ENCODE measurements around the gene GRIK4.

Gene GRIK4

DNA sequence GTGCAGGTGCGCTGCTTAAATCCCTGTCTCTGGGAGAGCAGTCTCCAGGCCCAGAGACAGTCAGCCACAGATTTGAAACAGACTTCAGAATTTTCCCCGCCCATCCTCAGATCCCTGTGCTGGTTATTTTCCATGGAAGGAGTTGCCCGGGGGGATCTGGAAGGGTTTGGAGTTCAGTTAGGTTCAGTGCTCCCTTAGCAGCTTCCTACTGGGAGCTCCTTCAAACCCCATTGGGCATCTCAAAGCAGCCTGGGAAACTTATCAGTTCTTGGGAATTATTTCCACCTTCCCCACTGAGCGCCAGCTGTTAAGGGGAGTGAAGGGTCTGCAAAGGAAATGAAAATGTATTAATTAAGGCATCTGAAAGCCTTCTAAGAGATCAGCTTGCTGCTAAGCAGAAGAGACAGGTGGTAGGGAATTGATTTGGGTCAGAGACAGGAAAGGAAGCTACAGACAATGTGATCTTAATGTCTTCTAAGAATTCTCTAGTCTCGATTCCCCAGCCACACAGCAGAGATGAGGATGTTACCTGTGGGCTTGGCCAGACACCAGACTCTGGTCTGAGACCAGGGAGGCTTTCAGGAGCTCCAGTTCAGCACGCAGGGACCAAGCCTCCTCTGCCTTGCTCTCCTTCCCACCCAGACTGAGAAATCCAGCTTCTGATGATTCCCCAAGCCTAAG lies 406.2 kb downstream of the GRIK4 start:
- DNase-seq (ENCODE audit: low spot score) = no peak

- DNase-seq (ENCODE audit: low spot score) = no peak
These were observed 406.7 kb downstream of the GRIK4 start for GRCh38 chr11:120918257-120918656.

DNA sequence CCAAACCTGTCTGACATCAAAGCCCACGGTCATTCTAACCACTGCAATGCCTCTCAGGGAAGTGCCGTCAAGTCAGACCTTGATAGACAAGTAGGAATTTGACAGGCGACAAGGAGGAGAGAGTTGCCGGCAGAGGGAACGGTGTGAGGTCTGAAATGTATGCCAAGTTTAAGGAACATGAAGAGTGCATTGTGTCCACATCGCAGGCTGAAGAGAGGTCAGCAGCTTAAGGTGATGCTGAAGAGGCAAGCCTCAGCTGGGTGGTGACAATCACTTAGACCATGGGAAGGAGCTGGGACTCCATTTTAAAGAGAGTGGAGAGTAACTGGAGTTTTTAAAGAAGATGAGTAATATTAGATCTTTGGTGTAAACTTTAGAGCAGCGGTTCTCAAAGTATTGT lies 407.5 kb downstream of the GRIK4 start:
- no peak for DNase-seq (ENCODE audit: low spot score)

GRCh38 chr11:120919566-120919965 lies 408.0 kb downstream of the GRIK4 start:
- no peak for DNase-seq (ENCODE audit: low spot score)

DNA sequence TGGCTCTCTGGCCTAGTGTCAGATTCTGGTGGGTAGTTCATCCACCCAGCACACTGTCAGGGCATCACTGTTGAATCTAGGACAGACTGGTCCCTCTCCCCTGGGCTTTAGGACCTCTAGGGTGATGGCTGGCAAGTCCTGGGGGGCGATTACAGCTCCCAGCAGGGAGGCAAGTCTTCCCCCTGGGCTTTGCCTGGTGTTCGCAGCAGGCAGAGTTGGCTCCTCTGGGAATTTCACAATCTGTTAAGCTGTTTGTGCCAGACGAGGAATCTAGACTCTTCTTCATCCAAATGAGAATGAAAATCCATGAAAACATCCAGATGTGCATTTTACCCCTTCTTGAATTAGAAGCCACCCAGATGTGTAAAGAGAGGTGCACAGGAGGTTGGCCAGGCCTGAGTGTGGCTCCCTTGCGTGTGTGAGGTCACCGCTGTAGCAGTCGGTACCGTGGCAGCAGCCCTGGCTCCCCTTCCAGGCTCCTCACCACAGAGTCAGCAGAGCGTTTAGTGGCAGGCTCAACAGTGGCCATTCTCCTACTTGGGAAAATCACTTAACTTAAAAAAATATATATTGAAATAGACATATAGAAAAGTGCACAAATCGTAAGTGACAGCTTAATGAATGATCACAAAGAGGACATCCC lies 412.4 kb downstream of the GRIK4 start:
- no peak for DNase-seq (ENCODE audit: low spot score)

- peak; percentile 26 for DNase-seq (ENCODE audit: low spot score)
These were observed 414.4 kb downstream of the GRIK4 start for GRCh38 chr11:120925944-120926343.

DNA sequence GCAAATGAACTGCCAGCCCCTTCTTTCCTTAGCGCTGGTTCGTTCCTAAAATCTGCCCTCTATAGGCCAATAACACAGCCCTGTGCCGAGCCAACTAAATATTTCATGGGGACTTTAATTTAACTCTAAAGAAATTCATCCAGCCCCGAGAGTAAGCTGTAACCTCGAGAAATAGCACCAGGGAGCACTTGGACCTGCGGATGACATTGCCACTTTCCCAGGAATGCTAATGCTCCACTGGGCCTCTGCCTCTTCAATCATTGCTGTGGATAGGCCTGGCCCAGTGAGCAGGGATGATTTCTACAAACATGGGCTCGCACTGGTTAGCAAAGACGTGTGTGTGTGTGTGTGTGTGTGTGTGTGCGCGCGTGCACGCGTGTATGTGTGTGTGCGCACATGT lies 417.1 kb downstream of the GRIK4 start:
- no peak for DNase-seq (ENCODE audit: low spot score)

DNA sequence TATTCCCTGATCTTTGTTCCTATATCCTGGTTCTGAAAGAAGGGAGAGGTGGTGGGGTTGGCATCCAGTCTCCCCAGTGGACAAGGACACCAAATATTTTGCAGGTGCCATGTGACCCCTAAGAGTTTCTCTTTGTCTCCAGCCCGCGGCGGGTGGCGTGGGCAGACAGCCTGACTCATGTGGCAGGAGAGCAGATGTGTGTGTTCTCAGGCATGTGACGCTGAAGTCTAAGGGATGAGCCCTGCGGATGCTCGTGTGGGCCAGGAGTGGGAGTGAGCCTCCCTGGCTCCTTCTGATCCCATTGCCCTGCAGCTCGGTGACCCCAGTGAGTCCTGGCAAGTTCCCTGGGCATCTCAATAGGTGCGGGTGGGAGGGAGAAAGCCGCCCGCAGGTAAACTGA lies 417.5 kb downstream of the GRIK4 start:
- no peak for DNase-seq (ENCODE audit: low spot score)

- DNase-seq (ENCODE audit: low spot score) = peak; percentile 60
These were observed 418.2 kb downstream of the GRIK4 start for GRCh38 chr11:120929664-120930154.

DNA sequence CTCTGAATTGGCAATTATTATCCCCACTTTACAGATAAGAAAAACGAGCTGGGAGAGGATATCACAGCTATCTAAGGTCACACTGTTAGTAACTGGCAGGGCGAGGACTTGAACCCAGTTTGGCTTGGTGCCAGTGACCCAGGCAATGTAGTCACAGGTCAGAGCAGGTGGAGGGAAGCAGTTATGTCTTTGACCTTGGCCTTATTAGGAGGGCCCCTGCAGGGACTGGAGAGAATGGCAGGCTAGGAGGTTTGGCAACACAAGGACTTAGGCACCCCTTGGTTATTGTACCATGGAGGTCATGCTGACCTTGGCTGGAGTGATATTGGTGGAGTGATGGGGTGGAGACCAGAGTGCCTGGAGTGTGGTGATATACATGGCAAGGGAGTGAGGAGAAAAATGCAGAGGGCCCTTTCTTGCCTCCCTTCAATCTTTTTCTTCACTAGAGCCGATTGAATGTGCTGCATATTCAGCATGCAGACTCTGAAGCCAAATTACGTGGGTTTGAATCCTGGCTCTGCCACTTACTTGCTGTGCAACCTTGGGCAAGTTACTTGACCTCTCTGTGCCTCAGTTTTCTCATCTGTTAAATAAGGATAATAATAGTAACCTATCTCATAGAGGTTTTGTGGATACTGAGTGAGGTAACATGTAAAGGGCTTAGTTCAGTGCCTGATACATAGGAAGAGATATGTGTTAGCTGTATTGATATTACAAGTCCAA lies 419.7 kb downstream of the GRIK4 start:
- DNase-seq (ENCODE audit: low spot score) = peak; percentile 37

DNA sequence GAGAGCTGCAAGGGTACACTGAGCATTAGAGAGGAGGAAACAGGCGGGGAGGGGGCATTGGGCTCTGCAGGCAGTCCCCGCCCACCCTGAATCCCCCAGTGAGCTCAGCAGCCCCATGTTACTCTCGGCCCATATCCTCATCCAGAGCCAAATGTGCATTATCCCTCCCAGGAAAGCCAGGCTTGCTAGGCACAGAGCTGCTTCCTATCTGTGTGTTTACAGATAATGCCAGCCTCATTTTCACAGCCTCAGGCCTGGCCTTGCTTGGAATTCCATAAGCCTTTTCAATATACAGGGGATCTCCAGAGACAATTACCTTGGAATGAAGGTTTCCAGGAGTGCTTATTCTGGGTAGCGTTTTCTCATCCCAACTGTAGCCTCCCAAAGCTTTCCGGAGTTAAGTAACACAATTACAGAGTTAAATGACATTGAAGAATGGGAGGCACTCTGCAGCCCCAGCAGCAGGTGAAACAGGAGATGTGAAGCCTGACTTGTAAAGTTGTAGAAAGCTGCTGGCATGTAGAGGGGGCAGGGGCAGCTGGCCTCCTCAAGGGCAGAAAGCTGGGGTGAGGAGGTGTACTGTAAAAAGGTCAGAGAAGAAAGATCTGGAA lies 420.9 kb downstream of the GRIK4 start:
- no peak for DNase-seq (ENCODE audit: low spot score)

DNA sequence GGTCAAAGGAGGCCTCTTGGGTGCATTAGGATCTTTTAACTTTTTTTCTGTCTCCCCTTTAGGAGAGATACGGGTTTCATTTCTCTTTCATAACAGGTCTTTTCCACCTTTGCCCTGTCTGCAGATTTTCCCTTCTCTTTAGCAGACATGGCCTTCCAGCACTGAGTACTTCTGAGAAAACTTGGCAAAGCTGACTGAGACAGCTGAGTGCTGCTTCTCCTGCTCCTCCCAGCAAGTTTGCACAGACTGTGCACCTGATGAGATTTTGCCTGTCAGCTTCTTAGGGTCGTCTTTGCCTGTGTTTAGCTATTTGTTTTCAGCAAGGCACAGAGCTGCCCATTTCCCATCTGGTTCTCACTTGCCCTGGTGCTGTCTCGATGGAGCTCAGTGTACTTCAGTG lies 424.8 kb downstream of the GRIK4 start:
- no peak for DNase-seq (ENCODE audit: low spot score)

GRCh38 chr11:120937501-120937900 lies 426.0 kb downstream of the GRIK4 start:
- no peak for DNase-seq (ENCODE audit: low spot score)

GRCh38 chr11:120938260-120938659 lies 426.7 kb downstream of the GRIK4 start:
- no peak for DNase-seq (ENCODE audit: low spot score)

GRCh38 chr11:120940160-120940848 lies 428.8 kb downstream of the GRIK4 start:
- no peak for DNase-seq (ENCODE audit: low spot score)

DNA sequence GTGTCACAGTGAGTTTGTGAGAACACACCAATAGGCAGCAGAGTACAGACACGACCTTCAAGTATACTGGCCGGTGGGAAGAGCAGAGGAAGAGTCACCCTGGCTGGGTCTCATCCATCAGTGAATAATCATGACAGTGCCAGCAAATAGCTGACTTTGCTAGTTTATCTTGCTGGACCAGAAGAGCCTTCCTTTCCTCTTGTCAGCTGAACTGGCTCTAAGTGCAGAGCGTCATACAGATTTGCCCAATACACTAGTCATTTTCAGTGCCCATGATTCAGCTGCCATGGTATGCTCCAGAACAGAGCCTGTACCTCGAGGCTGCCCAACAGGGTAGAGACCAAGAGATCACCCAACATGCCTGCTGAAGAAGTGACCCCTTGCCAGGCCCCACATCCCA lies 429.5 kb downstream of the GRIK4 start:
- DNase-seq (ENCODE audit: low spot score) = no peak

- no peak for DNase-seq (ENCODE audit: low spot score)
These were observed 431.2 kb downstream of the GRIK4 start for GRCh38 chr11:120942701-120943100.

DNA sequence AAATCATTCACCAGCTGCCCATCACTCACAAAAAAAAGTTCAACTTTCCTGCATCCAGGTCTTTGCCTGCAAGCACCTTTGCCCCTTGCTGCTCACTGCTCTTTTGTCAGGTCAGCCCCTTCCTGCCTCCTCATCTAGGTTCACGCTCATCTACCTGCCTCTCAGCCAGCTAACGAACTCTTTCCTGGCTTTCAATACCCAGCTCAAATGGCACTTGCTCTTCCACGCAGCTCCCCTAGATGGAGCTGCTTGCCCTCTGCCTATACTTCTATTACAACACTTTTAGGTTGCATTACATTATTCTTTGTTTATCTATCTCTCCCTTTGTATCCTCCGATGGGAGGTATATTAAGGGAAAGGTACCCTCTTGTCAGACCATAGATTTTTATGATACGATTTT lies 433.5 kb downstream of the GRIK4 start:
- peak; percentile 25 for DNase-seq (ENCODE audit: low spot score)

DNA sequence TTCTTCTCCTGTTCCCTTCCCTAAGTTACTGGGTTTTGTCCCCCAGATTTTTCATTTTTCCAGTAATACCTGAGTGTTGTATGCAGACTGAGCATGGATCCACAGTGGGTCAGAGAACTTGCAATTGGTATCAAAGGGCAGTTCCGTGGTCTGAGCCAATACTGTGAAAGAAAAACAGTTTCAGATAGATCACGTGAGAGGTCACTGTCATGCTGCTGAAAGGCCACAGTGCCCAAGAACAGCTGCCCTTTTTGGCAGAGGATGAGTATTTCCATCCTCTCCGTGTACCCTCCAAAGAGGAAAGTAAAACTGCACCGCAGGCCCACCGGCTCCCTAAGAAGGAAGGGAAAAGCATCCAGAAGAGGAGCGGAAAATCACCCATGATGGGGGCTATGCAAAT lies 439.3 kb downstream of the GRIK4 start:
- DNase-seq (ENCODE audit: low spot score) = no peak

GRCh38 chr11:120952461-120953434 lies 441.2 kb downstream of the GRIK4 start:
- peak; percentile 72 for DNase-seq (ENCODE audit: low spot score)

DNA sequence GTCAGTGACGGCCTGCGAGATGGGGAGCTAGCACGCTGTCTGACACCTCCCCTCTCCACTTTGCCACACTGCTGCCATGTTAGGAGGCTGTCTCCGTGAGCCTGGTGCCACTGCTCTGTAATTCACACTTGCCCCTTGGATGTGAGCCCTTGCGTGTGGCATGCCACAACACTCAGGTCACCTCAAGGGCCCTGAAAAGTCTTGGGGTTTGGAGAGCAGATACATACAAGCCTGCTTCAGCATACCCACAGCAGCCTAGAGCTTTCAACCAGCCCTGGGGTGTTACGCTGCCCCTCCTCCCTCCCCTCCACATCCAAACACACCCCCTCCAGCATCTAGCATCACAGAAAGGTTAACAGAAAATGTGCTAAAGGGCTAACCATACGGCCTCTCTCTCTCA lies 442.8 kb downstream of the GRIK4 start:
- no peak for DNase-seq (ENCODE audit: low spot score)
